Vagina (tissue), 2 donors: Measurements from ENCODE around the gene NMNAT3. TPM values are rescaled to one million over a fixed set of nuclear protein-coding genes. Genes with fewer than 3 reads are reported as not detected.
"Not testable (repeated sequence)": the region's sequence is repeated elsewhere in the genome, so short reads cannot be mapped to it uniquely, and the experiment has no call there.

Experiments used
- DNase-seq, 2 donors: peaks; one replicate each; pipeline ENCODE4 v3.0.0-alpha.2; 2017; ENCODE audit errors: extremely low spot score in 2 of 2
- H3K27ac ChIP-seq: fragments of 200-600 bp; sonication (generic); one replicate; pipeline ENCODE4 v1.5.1; 2019
- H3K27me3 ChIP-seq: fragments of 200-600 bp; sonication (generic); one replicate; pipeline ENCODE4 v1.5.1; 2019
- H3K36me3 ChIP-seq, 2 donors: fragments of 200-600 bp; sonication (generic); one replicate each; pipeline ENCODE4 v1.5.1; 2017 to 2019
- H3K4me1 ChIP-seq: fragments of 200-600 bp; sonication (generic); one replicate; pipeline ENCODE4 v1.5.1; 2019
- H3K4me3 ChIP-seq, 2 donors: fragments of 200-600 bp; sonication (generic); 1 replicate in 1 of 2; 2 replicates in 1 of 2; pipeline ENCODE4 v1.5.1; 2016 to 2019
- H3K9me3 ChIP-seq: fragments of 200-600 bp; sonication (generic); one replicate; pipeline ENCODE4 v1.5.1; 2019
- POLR2A ChIP-seq, 2 donors: fragments of 450-650 bp; IDR thresholded peaks; one replicate each; pipeline ENCODE4 v1.6.1; 2017; ENCODE audit warnings: antibody characterized with exemption in 2 of 2, mild to moderate bottlenecking in 2 of 2, moderate library complexity in 2 of 2
- POLR2AphosphoS5 ChIP-seq, 2 donors: sonication (generic); formaldehyde crosslinking; IDR thresholded peaks; one replicate each; pipeline ENCODE4 v1.9.0; 2017; ENCODE audit warnings: antibody characterized with exemption in 2 of 2, mild to moderate bottlenecking in 2 of 2, low read depth in 1 of 2; ENCODE audit not compliant: insufficient read depth in 1 of 2
- intact Hi-C: fragments of 100-400 bp; cut with DNase I; formaldehyde crosslinking; loops from one replicate; pipeline ENCODE4 v1.15.1; 2023
- total RNA-seq: library from RNA; depleted of rRNA; stranded (reverse); fragments of >200 nt; gene quantifications from one replicate; pipeline ENCODE4 v1.2.3, GENCODE V29; 2016
- TF ChIP-seq, protein P1 (sequence below), 3 experiments: fragments of 450-650 bp in 2 of 3; fragments of 200-600 bp in 1 of 3; sonication (generic) in 1 of 3; IDR thresholded peaks; one replicate each; pipeline ENCODE4 v1.5.1; 2017 to 2019; ENCODE audit warnings: antibody characterized with exemption in 3 of 3, mild to moderate bottlenecking in 2 of 3, moderate library complexity in 2 of 3

NMNAT3 gene
- total RNA-seq, 1 donor from 2014 or later = 17.4 TPM

DNA sequence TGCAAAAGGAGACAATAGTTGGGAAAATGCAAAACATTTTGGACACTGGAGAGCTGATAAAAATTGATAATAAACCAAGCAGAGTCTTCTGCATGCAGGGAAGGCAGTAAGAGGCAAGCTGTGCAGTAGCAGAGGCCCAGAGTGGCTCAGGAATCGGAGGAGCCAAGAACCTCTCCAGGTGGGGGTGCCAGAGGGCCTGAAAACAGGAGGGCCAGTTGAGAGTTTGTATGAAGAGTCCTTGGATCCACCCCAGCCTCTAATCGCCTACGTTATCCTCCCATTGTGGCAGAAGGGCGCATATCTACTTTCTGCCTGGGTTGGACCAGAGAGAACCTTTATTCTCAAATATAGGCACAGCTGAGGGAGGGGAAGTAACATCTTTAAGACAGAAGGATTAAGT is 89.3 kb downstream of the NMNAT3 start:
- intact Hi-C loops = no loop called here
- no peaks in the 10 kb centered on the region for H3K4me1 ChIP-seq
- no peak for DNase-seq

DNA sequence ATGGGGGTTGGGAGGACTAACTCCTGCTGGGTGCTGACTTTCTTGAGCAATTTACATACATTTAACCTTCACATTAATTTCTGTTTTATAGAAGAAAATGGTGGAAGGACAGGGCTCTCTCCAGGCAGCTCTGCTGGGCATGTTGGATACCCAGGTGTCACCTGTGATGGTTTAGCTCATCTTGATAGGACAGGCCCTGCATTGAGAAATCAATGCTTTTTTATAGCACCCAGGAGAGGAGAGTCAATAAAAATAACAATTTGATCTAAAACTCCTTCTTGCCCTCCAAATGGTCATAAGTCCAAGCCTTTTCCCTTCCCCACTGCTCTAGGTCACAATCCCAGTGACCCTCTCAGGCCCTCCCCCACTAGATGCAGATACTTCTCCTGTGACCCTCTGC is 90.0 kb downstream of the NMNAT3 start:
- intact Hi-C loops = no loop called here
- Histone ChIP-seq H3K4me3 (no peak overlapping the region), H3K27me3 (no peaks in the 10 kb centered on the region), H3K27ac (no peak overlapping the region), H3K9me3 (no peaks in the 10 kb centered on the region), H3K36me3 (no peaks in the 10 kb centered on the region), H3K4me1 (no peaks in the 10 kb centered on the region)
- no peak for TF ChIP-seq POLR2A (IDR thresholded peaks at IDR 0.05)
- TF ChIP-seq, protein P1, sequence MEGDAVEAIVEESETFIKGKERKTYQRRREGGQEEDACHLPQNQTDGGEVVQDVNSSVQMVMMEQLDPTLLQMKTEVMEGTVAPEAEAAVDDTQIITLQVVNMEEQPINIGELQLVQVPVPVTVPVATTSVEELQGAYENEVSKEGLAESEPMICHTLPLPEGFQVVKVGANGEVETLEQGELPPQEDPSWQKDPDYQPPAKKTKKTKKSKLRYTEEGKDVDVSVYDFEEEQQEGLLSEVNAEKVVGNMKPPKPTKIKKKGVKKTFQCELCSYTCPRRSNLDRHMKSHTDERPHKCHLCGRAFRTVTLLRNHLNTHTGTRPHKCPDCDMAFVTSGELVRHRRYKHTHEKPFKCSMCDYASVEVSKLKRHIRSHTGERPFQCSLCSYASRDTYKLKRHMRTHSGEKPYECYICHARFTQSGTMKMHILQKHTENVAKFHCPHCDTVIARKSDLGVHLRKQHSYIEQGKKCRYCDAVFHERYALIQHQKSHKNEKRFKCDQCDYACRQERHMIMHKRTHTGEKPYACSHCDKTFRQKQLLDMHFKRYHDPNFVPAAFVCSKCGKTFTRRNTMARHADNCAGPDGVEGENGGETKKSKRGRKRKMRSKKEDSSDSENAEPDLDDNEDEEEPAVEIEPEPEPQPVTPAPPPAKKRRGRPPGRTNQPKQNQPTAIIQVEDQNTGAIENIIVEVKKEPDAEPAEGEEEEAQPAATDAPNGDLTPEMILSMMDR (IDR thresholded peaks at IDR 0.05) = no peak
- no peak for TF ChIP-seq POLR2AphosphoS5 (IDR thresholded peaks at IDR 0.05; ENCODE audit: insufficient read depth in 1 of 2, low read depth in 1 of 2)
- DNase-seq = no peak

More for the DNA sequence above, 89.3 kb downstream of the NMNAT3 start:
- no peak for TF ChIP-seq POLR2A (IDR thresholded peaks at IDR 0.05)
- no peak for TF ChIP-seq POLR2AphosphoS5 (IDR thresholded peaks at IDR 0.05; ENCODE audit: insufficient read depth in 1 of 2, low read depth in 1 of 2)
- TF ChIP-seq, protein P1 (IDR thresholded peaks at IDR 0.05) = no peak
- Histone ChIP-seq H3K36me3 (no peaks in the 10 kb centered on the region), H3K9me3 (no peaks in the 10 kb centered on the region), H3K27me3 (no peaks in the 10 kb centered on the region), H3K27ac (no peak overlapping the region), H3K4me3 (no peak overlapping the region)

DNA sequence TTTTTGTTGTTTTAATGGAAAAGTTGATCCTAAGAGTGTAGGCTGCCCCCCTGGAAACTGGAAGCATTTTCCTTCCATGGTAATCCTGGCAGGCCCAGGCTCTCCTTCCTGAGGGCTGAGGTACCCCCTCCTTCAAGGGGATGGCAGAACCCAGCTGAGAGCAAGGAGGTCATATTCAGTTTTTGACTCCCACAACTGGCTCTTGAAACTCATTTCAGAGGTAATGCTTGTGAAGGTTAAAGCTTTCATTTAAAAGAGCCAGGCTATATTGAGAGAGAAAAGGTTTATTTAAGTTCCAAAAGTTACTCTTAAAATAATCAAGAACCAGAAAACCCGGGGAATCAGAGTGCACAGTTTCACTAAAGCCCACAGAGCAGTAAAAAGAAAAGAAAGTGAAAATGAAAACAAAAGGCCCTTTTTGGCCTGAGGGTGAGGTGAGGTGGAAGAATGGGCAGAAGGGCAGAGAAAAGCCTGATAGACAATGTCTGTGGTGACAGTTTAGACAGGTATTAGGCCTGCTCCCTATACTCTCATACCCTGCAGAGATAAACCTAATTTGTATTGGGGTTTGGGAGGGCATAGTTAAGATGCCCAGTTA is 91.3 kb downstream of the NMNAT3 start:
- H3K9me3 ChIP-seq = no peaks in the 10 kb centered on the region
- no peak overlapping the region for H3K27ac ChIP-seq
- H3K4me3 ChIP-seq = no peak overlapping the region
- intact Hi-C loops = no loop called here
- no peaks in the 10 kb centered on the region for H3K27me3 ChIP-seq
- no peak for DNase-seq
- no peaks in the 10 kb centered on the region for H3K36me3 ChIP-seq
- H3K4me1 ChIP-seq = no peaks in the 10 kb centered on the region
- TF ChIP-seq, protein P1 (IDR thresholded peaks at IDR 0.05) = no peak
- TF ChIP-seq POLR2AphosphoS5 (IDR thresholded peaks at IDR 0.05; ENCODE audit: insufficient read depth in 1 of 2, low read depth in 1 of 2) = no peak
- TF ChIP-seq POLR2A (IDR thresholded peaks at IDR 0.05) = no peak

DNA sequence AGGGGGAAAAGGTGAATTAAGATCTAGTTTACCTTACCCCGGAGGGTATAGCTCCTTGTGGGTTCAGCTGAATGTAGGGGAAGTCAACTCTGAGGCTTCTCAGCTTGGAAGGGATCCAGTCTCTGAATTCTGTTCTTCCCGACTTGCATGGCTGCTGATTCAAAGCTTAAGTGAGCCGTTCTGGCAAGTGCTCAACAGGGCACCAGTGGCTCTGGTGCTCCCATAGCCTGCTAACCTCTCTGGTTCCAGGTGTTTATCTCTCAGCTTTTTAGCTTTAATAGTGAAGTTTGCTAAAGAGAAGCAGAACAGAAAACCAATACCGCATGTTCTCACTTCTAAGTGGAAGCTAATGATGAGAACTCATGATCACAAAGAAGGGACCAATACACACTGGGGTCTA is 92.0 kb downstream of the NMNAT3 start:
- Histone ChIP-seq H3K4me1 (no peaks in the 10 kb centered on the region), H3K27ac (no peak overlapping the region), H3K27me3 (no peaks in the 10 kb centered on the region), H3K4me3 (no peak overlapping the region), H3K9me3 (no peaks in the 10 kb centered on the region), H3K36me3 (no peaks in the 10 kb centered on the region)
- intact Hi-C loops = no loop called here
- TF ChIP-seq POLR2A (IDR thresholded peaks at IDR 0.05) (no peak), POLR2AphosphoS5 (IDR thresholded peaks at IDR 0.05; ENCODE audit: insufficient read depth in 1 of 2, low read depth in 1 of 2) (no peak)
- TF ChIP-seq, protein P1 (IDR thresholded peaks at IDR 0.05) = no peak
- DNase-seq = no peak

DNA sequence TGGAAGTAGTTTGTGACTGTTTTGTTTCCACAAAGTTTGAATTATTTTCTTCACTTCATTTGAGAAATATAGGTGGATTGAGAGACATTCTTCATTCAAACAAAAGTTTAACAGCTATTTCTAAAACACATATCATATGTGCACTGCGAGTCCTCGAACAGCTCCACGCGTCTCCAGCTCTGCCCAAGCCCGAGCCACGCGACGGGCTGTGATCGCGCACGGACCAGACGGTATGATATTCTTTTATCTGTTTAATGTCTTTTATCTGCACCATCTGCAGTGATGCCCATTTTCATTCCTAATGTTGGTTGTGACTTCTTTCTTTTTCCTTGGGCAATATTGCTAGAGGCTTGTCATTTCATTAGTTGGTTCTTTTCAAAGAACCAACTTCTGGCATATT is 94.1 kb downstream of the NMNAT3 start:
- H3K27me3 ChIP-seq, intact Hi-C loops, H3K27ac ChIP-seq, H3K4me3 ChIP-seq, H3K9me3 ChIP-seq, H3K36me3 ChIP-seq, DNase-seq, H3K4me1 ChIP-seq: not testable (repeated sequence)
